Fibroblast of lung (primary cell): ENCODE data around the gene NR1H4.

Source experiments
- CTCF ChIP-seq, 2 donors: IDR thresholded peaks in 1 of 2; conservative IDR thresholded peaks in 1 of 2; 1 replicate in 1 of 2; 2 replicates in 1 of 2; pipeline ENCODE4 v1.5.1; 2011 to 2012; ENCODE audit warnings: low read length in 2 of 2, control low read depth in 1 of 2, inconsistent platforms in 1 of 2, low read depth in 1 of 2, mild to moderate bottlenecking in 1 of 2
- EZH2 ChIP-seq: IDR thresholded peaks from 2 replicates; pipeline ENCODE4 v1.5.1; 2012; ENCODE audit warnings: low read length, control low read depth, mild to moderate bottlenecking; ENCODE audit errors: missing control alignments

- TF ChIP-seq CTCF (conservative IDR thresholded peaks at IDR 0.05 in 1 of 2, IDR thresholded peaks at IDR 0.05 in 1 of 2; ENCODE audit: low read depth in 1 of 2, low read length in 2 of 2): no peak
- TF ChIP-seq EZH2: no peak
Measured at GRCh38 chr12:100564090-100564489, 90.4 kb downstream of the NR1H4 start.
